HG02852 (cell line): ENCODE data around the gene MRAP.
"Not testable (repeated sequence)": the region's sequence is repeated elsewhere in the genome, so short reads cannot be mapped to it uniquely, and the experiment has no call there.

Experiments used
- ATAC-seq: cut with Tn5 transposase; IDR thresholded peaks from one replicate; pipeline ENCODE4 v1.9.1; 2021; ENCODE audit warnings: mild to moderate bottlenecking, moderate library complexity; ENCODE audit not compliant: unreplicated experiment

MRAP gene

DNA sequence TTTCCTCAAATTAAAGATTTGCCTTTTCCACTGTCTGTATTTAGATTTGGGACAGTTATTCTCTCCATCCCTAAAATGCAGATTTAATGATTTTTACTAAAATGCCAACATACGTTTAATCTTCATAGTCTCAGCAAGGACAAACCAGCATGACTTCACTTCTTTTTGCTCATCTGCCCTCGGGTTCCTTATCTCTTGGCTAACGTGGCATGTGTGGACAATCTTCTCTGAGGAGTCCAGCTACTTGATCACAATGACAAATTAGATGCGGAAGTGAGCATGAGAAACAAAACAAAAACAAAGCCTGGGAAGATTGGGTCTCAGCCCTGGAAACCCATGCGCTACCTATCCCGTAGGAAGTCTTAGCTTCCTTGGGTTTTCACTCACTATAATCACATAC is 1.0 kb downstream of the MRAP start:
- ATAC-seq, result no peak

DNA sequence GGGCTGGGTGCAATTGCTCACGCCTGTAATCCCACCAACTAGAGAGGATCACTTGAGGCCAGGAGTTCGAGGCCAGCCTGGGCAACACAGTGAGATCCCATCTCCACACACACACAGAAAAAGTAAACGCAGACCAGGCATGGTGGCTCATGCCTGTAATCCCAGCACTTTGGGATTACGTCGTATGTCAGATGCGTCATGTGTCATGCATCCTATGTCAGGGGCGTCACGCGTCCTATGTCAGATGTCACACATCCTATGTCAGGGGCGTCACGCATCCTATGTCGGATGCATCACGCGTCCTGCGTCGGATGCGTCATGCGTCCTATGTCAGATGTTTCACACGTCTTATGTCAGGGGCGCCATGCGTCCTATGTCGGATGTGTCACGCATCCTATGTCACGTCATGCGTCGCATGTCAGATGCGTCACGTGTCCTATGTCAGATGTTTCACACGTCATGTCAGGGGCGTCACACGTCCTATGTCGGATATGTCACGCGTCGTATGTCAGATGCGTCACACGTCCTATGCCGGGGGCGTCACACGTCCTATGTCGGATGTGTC is 1.5 kb downstream of the MRAP start:
- no peak for ATAC-seq

DNA sequence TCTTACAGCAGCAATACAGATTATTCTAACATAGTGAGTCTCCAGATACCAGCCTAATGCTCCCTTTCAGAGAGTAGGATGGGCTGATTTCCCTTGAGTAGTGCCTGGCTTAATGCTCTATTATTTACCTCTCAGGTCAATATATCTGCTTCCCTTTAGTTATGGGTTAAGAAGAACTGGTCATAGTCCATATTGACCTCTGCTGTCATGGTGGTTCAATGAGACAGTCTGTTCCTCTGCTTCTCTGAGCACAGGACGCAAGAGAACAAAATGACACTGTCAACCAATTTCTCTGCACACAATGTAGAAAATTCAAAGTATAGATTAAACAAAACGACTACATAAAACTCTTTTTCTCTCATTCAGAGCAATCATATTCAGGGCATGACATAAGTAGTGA is 2.9 kb downstream of the MRAP start:
- ATAC-seq, result no peak

DNA sequence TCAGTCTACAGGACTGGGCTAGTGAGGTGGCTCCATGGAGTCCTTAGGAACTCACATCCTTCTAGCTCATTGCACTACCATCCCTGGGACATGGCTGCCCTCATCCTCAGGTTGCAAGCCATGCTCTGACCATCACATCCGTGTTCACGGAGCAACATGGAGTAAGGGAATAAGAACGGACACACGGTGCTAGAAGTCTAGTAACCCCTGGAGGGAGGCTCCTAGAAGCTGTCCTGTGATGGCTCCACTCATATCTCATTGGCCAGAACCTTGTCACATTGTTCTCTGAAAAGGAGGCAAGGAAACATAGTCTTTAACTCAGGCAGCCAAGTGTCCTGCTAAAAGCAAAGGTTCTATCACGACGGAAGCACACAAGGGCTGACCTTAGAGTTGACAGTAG is 3.9 kb downstream of the MRAP start:
- no peak for ATAC-seq

DNA sequence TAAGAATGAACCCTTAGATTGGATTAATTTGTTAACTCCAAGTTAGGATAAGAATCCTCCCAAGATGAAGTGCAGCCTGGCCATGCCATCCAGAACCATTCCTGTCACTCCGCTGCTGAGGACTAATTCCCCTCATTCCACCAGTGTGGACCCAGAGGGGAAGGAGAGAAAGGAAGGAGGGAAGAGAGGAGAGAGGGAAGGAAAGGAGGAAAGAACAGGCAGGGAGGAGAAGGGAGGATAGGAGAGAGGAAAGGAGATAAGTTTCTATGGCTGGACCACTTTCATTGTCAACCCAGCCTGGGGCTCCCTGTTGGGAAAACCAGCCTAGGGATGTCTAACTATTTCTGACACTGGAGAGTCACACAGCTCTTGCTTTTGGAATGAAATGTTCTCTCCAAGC is 4.7 kb downstream of the MRAP start:
- ATAC-seq, result no peak

DNA sequence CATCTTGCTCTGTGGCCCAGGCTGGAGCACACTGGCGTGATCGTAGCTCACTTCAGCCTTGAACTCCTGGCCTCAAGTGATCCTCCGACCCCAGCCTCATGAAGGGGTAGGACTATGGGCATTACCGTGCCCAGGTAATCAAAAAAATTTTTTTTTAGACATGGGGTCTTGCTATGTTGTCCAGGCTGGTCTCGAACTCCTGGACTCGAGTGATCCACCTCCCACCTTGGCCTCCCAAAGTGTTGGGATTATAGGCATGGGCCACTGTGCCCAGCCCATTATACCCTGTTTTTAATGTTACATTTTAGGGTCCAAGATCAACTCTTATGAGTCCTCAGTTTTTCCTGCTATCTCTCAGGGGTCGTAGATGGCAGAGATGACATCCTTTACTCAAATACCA is 6.3 kb downstream of the MRAP start:
- ATAC-seq, result no peak

DNA sequence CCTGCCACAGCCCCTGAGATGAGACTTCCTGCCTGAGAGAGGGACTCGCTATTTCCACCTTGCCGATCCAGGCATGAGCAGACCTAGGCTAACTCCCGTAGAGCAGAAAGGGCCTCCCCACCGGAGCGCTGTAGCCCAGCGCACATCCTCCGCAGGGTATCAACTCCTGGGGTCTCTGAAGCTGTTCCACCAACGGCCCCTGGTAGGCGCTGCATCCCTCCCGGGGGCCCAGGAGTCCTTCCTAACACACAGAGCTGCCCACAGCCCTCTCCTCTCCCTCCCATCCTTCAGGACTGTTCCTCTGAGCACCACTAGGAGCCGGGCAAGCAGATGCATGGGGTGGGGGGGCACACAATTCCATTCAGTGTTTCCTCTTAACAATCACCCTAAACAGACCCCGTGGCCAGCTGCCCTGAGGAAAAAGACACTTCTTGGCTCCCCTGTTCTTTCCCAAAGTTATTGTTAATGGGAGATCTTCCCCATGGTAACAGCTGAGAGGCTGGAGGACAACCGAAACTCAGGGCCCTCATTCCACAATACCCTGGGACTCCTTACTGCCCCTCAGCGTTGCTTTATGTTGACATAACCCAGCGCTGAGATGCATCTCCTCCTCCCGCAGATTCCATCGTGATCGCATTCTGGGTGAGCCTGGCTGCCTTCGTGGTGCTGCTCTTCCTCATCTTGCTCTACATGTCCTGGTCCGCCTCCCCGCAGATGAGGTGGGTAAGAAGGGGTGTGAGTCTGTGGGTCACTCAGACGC is 7.5 kb downstream of the MRAP start:
- no peak for ATAC-seq

DNA sequence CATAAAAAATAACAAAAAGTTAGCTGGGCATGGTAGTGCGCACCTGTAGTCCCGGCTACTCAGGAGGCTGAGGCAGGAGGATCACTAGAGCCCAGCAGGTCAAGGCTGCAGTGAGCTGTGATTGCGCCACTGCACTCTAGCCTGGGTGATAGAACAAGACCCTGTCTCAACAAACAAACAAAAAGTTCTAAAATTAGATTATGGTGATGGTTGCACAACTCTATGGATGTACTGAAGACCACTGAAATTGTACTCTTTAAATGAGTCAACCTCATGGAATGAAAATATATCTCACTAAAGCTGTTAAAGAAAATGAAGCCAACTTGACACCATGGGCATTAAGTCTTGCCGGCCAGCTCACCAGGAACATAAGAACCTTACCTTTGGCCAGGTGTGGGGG is 9.1 kb downstream of the MRAP start:
- ATAC-seq, result no peak

DNA sequence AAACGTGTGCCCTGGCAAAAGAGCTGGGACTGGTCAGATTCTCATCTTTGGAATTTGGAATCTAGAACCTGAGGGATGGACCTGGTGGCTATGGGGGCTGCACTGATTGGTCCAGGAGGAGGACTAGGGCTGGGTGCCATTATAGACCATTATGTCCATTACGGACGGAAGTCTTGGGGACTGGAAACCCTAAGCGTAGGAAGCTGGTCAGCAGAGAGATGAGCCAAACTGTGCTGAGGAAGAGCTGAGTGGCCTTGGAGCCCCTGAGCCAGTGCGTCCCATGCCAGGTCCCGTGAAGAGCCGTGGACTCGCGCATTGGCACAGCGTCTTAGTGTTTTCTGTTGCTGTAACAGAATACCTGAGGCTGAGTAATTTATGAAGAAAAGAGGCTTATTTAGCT is 10.0 kb downstream of the MRAP start:
- no peak for ATAC-seq

DNA sequence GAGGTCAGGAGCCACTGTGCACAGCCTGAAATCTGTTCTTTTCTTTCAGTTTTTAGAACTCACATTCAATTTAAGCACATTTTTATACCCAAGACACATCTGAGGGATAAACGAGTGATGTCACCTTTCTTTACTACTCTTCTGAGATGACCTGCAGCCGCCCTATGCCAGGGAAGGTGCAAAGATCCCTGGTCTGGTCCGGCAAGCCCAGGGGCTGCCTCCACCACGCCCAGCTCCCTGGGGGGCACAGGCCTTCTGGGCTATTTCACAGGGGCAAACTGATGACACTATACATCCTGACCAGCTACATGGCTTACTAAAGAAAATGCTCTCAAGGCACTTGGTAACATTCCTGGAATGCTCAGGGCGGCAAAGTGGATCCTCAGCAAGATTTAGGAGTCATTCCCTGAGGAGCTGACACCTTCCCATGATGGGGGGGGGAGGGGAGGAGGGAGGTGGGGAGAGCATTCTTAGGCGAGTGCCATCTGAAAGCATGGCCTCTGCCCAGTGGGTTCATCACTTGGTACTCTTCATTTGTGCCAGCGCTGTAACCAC is 11.3 kb downstream of the MRAP start:
- ATAC-seq, result no peak

DNA sequence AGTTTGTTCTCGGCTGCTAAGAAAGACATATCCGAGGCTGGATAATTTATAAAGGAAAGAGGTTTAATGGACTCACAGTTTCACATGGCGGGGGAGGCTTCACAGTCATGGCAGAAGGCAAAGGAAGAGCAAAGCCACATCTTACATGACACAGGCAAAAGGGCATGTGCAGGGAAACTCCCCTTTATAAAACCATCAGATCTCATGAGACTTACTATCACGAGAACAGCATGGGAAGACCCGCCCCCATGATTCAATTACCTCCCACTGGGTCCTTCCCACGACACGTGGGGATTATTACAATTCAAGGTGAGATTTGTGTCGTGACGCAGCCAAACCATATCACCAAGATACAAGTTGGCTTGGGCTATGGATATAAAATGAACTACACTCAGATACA is 12.3 kb downstream of the MRAP start:
- ATAC-seq, result not testable (repeated sequence)

DNA sequence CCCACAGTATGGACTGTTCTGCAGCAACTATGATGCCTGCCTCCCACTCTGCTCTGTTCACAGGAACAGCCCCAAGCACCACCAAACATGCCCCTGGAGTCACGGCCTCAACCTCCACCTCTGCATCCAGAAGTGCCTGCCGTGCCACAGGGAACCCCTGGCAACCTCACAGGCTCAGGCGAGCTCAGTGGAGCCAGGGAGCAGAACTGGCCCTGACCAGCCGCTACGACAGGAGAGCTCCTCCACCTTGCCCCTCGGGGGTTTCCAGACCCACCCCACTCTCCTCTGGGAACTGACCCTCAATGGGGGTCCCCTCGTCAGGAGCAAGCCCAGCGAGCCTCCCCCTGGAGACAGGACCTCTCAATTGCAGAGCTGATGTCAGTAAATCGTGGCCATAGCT is 13.0 kb downstream of the MRAP start:
- no peak for ATAC-seq

DNA sequence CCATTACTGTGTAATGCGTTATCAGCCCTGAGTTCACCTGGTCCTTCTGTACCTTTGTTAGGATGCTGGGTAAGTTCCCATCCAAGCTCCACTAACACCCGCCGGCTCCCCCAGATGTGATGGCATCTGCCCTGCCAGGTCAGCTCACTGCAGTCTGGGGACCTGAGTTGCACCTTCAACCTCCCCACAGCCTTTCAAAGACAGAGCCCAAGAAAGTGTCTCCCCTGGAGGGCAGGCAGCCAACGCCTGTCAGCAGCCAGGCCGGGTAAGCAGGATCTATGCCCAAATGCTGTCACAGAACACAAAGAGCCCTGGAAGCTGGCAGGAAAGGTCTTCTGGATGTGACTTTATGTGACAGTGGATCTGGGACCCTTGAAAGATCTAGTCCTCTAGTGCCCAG is 13.7 kb downstream of the MRAP start:
- ATAC-seq, result no peak

DNA sequence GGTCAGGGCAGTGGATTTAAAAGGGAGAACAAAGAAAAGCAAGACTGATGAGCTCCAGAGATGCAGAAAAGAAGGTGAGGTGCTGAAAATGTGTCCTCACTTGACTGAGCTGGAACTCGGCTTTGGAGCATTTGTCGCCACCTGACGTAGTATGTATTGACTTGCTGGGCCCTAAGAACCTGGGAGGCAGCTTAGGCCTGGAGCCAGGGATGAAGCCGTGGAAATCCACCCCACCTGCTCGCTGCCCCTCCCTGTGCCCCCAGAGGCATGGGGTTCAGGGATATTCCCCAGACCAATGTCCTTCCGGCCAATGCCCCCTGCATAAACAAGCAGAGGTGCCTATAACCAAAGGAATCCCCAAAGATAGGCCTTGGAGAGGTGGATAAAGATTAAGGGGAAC is 14.3 kb downstream of the MRAP start:
- no peak for ATAC-seq

DNA sequence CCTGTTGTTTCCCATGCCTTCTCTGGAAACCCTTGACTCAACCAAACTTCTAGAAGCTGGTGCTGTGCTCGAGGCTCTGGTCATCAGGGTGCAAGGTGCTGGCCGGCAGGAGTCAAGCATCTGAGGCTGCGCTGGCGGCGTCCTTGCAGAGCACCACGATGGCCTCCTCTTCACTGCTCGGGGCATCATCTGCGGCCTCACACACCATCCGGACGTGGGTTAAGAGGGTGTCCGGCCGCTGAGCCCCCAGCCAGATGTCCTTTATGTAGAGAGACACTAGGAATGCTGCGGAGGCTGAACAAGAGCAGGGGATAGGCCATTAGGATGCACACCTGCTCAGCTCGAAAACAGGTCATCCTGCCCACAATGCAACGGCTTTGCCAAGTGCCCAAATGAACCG is 16.2 kb downstream of the MRAP start:
- ATAC-seq, result no peak

DNA sequence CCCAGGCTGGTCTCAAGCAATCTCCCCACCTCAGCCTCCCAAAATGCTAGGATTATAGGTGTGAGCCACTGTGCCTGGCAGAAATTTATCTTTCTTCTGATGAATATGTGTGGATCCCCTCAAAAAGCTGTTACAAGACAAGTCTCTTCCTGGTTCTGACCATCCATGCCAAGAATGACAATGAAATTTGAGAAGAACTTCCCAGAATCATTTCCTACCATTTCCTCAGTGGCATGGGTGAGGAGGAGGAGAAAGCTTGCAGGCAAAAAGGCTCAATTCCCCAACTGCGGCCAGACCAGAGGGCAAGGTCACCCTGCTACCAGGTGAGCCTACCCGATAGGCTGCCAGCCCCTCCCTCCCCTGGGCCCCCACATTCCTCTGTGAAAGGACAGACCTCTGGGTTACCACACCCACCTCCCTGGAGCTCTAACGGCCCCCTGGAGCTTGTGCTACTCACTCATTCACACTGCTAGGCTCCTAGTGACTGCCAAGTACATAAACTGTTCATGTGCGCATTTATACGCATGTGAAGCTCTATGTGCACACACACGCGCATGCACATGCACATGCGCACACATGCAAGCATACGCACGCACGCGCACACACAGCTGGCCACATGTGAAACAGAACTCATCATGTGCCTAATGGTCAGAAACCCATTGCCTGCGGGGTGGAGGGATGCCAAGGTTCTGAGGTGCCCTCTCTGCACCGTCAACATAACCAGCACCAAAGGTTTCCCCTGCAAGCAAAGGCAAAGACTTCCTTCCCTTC is 17.0 kb downstream of the MRAP start:
- no peak for ATAC-seq

DNA sequence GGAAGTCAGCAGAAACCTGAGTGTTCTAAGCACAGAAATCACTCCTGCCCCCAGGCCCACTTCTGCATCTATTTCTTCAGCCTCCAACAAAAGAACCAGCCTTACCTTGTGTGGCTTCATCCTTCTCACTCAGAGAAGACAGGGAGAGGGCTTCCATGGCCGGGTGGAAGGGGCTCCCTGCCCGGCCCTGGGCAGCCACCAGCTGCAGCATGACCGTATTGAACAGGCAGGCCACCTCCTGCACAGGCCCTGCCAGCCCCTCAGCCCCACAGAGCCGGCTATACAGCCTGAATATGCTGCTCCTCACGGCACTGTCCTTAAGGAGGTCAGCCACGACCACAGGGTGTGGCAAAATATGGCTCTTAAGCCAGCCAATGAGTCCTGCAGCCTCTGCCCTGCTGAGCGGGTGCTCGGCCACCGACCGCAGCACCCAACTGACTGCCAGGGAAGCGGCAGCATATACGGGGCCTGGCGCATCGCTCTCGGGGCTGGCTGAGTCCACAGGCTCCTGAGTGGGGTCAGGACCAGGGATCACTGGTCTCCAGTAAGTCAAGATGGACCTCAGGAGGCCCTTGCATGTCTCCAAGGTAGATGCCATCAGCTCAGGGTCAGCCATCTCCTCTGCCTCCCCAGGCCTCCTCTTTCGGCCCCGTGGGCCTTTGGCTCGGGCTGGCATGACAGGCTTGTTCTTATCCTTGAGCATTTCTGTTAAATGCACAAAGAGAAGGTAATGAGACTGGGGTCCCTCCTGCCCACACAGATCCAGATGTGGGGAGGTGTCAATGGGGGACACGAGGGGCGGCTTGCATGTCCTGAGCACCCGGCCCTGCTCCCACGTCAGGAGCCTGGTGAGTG is 17.9 kb downstream of the MRAP start:
- ATAC-seq, result no peak

DNA sequence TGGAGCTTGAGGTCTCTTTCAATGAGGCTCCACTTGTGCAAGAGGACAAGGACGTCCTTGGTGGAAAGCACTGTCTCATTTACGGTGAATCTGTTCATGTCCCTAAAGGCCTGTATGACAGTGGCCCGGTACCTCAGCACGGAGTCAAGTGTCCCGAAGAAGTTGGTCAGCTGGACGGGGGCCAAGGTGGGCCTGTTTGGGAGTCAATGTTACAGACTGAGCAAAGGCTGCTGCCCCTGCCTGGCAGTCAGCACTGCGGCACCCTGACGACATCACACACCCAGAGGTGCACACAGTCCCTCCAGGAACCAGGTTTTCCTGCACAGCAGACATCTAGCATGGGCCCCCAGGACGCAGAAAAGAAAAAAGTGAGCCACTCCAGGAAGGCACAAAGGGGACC is 19.1 kb downstream of the MRAP start:
- ATAC-seq, result no peak

DNA sequence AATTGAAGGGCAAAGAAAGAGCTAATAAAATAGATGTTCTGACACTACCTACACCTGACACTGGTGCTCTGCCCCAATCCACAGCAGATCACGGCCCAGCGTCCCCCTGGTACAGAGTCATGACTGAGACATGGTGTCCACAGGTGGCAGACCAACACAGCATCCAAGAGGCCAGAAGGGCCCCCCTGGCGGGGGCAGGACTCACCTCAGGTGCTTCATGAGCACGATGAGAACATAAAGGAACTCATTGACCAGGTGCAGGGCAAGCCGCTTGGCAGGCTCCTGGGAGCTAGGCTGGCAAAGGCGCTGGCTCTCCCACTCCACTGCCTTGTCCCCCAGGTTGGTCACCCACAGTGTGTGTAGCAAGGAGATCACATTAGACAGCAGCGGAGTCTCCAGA is 20.4 kb downstream of the MRAP start:
- no peak for ATAC-seq

DNA sequence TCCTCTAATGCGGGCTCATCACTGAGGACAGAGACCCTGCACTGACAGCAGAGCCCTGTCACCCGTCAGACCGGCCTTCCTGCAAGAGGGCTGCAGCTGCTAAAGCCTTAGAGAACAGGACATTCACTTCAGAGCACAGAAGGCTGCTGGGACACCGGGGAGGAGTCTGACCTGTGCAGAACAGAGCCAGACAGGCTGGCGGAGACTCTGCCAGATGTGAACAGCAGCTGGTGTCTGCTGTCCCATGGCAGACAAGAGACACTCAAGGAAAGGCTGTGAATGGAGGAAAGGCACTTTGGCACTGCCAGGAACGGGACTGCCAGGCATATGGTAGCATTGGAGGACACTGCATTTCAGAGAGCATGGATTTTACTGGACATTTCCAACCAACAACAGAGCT is 21.4 kb downstream of the MRAP start:
- ATAC-seq, result no peak

DNA sequence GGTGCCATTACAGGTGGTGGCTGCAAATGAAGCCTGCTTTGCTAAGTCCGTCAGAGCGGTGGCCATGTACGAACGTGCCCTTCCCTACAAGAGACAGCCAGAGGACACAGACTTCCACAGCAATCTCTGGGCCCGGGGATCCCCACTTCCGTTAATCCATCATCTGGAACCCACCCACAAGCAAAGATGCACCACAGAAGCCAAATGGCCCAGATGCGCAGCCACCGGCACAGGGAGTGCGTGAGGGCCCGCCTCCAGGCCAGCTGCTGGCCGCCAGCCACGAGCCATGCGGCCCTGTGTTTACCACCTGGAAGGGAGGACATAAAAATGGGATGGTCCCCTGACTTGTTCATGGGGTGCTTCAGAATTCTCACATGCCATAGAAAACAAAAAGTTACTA is 22.1 kb downstream of the MRAP start:
- no peak for ATAC-seq
